ENCODE measurements around the gene OR2M3. TPM values are rescaled to one million over a fixed set of nuclear protein-coding genes. Genes with fewer than 3 reads are reported as not detected.
A peak's percentile ranks its signal among the peaks of the same experiment; 100 is the strongest.

The OR2M3 gene
- polyA plus RNA-seq, 2 of the 4 experiments (the other 2 are of a cell fraction), result not detected

GRCh38 chr1:248215880-248216279 lies 18.8 kb downstream of the OR2M3 start:
- H3K4me3 ChIP-seq, result no peak overlapping the region
- DNase-seq (ENCODE audit: low read depth in 1 of 2, low spot score in 1 of 2) (no peak), ATAC-seq (no peak), FAIRE-seq (no peak)
- H3K9me3 ChIP-seq, result 0 out of 3 replicates have a peak, but pooled peaks cover 8% of the 10 kb centered on the region
- H3K4me2 ChIP-seq, result no peak overlapping the region
- CTCF ChIA-PET, result no interaction called here
- 55% methylated on average over 1 of the region's 1 CpG for WGBS (ENCODE audit: missing lambda C conversion rate)
- no peaks in the 10 kb centered on the region for H3K4me1 ChIP-seq
- H3K27ac ChIP-seq, result no peak overlapping the region
- TF ChIP-seq, protein P1, sequence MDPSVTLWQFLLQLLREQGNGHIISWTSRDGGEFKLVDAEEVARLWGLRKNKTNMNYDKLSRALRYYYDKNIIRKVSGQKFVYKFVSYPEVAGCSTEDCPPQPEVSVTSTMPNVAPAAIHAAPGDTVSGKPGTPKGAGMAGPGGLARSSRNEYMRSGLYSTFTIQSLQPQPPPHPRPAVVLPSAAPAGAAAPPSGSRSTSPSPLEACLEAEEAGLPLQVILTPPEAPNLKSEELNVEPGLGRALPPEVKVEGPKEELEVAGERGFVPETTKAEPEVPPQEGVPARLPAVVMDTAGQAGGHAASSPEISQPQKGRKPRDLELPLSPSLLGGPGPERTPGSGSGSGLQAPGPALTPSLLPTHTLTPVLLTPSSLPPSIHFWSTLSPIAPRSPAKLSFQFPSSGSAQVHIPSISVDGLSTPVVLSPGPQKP (IDR thresholded peaks at IDR 0.05; ENCODE audit: low read depth, low read length), result no peak
- TF ChIP-seq MAFK (IDR thresholded peaks at IDR 0.05; ENCODE audit: partially characterized antibody), result peak; percentile 77
- TF ChIP-seq HOXB5 (CRISPR knock-in tag; IDR thresholded peaks at IDR 0.05), result no peak
- TF ChIP-seq CBX2 (IDR thresholded peaks at IDR 0.05; ENCODE audit: borderline replicate concordance, low read depth), result no peak
- TF ChIP-seq CBX8 (IDR thresholded peaks at IDR 0.05), result no peak
- TF ChIP-seq, protein P2, sequence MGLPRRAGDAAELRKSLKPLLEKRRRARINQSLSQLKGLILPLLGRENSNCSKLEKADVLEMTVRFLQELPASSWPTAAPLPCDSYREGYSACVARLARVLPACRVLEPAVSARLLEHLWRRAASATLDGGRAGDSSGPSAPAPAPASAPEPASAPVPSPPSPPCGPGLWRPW (IDR thresholded peaks at IDR 0.05), result no peak
- POLR2A ChIA-PET, result no interaction called here

DNA sequence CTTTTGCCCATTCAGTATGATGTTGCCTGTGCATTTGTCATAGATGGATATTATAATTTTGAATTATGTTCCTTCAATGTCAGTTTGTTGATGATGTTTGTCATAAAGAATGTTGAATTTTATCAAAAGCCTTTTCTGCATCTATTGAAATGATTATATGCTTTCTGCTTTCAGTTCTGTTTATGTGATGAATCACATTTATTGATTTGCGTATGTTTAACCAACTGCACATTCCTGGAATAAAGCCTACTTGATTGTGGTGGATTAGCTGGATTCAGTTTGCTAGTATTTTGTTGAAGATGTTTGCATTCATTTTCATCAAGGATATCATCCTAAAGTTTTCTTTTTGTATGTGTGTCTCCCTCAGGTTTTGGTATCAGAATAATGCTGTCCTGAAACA lies 28.5 kb downstream of the OR2M3 start:
- no peak for ATAC-seq
- Histone ChIP-seq H3K9me3 (peaks cover 8% of the 10 kb centered on the region; the same call in 1 of the 3 replicates), H3K4me2 (no peak overlapping the region), H3K27ac (no peak overlapping the region), H3K4me1 (no peaks in the 10 kb centered on the region), H3K4me3 (no peak overlapping the region)
- ChIA-PET CTCF (no interaction called here), POLR2A (no interaction called here)
- DNase-seq (ENCODE audit: low read depth in 1 of 2, low spot score in 1 of 2), result no peak
- FAIRE-seq, result no peak
- 4% methylated on average over 1 of the region's 1 CpG for WGBS (ENCODE audit: missing lambda C conversion rate)
- TF ChIP-seq RARB (CRISPR knock-in tag; IDR thresholded peaks at IDR 0.05), result no peak
- no peak for TF ChIP-seq ZSCAN20 (CRISPR knock-in tag; IDR thresholded peaks at IDR 0.05)
- TF ChIP-seq FOXS1 (CRISPR knock-in tag; IDR thresholded peaks at IDR 0.05), result no peak
- TF ChIP-seq, protein P3, sequence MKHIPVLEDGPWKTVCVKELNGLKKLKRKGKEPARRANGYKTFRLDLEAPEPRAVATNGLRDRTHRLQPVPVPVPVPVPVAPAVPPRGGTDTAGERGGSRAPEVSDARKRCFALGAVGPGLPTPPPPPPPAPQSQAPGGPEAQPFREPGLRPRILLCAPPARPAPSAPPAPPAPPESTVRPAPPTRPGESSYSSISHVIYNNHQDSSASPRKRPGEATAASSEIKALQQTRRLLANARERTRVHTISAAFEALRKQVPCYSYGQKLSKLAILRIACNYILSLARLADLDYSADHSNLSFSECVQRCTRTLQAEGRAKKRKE (CRISPR knock-in tag; IDR thresholded peaks at IDR 0.05; ENCODE audit: low read depth), result no peak
- TF ChIP-seq, protein P4, sequence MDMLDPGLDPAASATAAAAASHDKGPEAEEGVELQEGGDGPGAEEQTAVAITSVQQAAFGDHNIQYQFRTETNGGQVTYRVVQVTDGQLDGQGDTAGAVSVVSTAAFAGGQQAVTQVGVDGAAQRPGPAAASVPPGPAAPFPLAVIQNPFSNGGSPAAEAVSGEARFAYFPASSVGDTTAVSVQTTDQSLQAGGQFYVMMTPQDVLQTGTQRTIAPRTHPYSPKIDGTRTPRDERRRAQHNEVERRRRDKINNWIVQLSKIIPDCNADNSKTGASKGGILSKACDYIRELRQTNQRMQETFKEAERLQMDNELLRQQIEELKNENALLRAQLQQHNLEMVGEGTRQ (IDR thresholded peaks at IDR 0.05), result no peak
- no peak for TF ChIP-seq TFCP2L1 (CRISPR knock-in tag; IDR thresholded peaks at IDR 0.05)
- no peak for TF ChIP-seq CHD4 (IDR thresholded peaks at IDR 0.05; ENCODE audit: borderline replicate concordance)
- no peak for TF ChIP-seq POLR2A (IDR thresholded peaks at IDR 0.05; ENCODE audit: low read length)

GRCh38 chr1:248229360-248229908 lies 32.4 kb downstream of the OR2M3 start:
- 17% methylated on average over 4 of the region's 6 CpGs for WGBS (ENCODE audit: missing lambda C conversion rate)
- CTCF ChIA-PET, result no interaction called here

DNA sequence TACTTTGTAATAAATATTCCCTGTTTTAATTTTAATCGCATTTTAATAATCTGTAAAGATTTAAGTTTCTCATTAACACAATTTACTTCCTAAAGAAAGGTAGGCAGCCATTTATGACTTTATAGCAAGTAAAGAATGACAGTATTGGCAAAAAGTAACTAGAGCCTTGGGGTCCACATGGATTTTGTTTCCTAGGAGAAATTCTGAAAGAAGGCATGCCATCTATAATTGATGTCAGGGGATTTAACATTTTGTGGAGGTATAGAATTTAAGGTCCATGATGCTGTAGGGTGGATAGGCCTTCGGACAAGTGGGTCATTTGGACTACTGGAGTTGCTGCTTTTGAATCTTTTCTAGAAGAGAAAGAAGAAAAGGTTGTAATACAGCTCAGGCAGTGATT lies 34.1 kb downstream of the OR2M3 start, which contains the start of gene OR2M4:
Gene OR2M4, plus strand, starts transcription at position 301 of the 400 bp plus-strand sequence. CDS start 7,512 bp downstream, outside the sequence.
- Histone ChIP-seq H3K4me2 (no peak within 1 kb of the TSS), H3K9me3 (peaks cover 8% of the 10 kb centered on the region; the same call in 1 of the 3 replicates), H3K4me1 (no peaks in the 10 kb centered on the region), H3K27ac (no peak within 1 kb of the TSS), H3K4me3 (no peak within 1 kb of the TSS)
- DNase-seq (ENCODE audit: low read depth in 1 of 2, low spot score in 1 of 2), result no peak
- TF ChIP-seq NPAS2 (CRISPR knock-in tag; IDR thresholded peaks at IDR 0.05; ENCODE audit: borderline replicate concordance) (no peak), EP300 (IDR thresholded peaks at IDR 0.05) (no peak), RCOR1 (IDR thresholded peaks at IDR 0.05; ENCODE audit: low read depth, low read length) (no peak), EHF (CRISPR knock-in tag; IDR thresholded peaks at IDR 0.05) (no peak), HDAC2 (IDR thresholded peaks at IDR 0.05) (no peak), MAX (IDR thresholded peaks at IDR 0.05) (no peak), POLR2A (IDR thresholded peaks at IDR 0.05; ENCODE audit: low read length) (no peak), NR3C1 (IDR thresholded peaks at IDR 0.05) (no peak), CHD2 (IDR thresholded peaks at IDR 0.05; ENCODE audit: low read length, partially characterized antibody) (no peak), HOXB5 (CRISPR knock-in tag; IDR thresholded peaks at IDR 0.05) (no peak)
- TF ChIP-seq, protein P5, sequence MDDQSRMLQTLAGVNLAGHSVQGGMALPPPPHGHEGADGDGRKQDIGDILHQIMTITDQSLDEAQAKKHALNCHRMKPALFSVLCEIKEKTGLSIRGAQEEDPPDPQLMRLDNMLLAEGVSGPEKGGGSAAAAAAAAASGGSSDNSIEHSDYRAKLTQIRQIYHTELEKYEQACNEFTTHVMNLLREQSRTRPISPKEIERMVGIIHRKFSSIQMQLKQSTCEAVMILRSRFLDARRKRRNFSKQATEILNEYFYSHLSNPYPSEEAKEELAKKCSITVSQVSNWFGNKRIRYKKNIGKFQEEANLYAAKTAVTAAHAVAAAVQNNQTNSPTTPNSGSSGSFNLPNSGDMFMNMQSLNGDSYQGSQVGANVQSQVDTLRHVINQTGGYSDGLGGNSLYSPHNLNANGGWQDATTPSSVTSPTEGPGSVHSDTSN (IDR thresholded peaks at IDR 0.05), result no peak
- TF ChIP-seq, protein P6, sequence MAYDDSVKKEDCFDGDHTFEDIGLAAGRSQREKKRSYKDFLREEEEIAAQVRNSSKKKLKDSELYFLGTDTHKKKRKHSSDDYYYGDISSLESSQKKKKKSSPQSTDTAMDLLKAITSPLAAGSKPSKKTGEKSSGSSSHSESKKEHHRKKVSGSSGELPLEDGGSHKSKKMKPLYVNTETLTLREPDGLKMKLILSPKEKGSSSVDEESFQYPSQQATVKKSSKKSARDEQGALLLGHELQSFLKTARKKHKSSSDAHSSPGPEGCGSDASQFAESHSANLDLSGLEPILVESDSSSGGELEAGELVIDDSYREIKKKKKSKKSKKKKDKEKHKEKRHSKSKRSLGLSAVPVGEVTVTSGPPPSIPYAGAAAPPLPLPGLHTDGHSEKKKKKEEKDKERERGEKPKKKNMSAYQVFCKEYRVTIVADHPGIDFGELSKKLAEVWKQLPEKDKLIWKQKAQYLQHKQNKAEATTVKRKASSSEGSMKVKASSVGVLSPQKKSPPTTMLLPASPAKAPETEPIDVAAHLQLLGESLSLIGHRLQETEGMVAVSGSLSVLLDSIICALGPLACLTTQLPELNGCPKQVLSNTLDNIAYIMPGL (CRISPR knock-in tag; IDR thresholded peaks at IDR 0.05; ENCODE audit: borderline replicate concordance), result no peak
- FAIRE-seq, result no peak
- ChIA-PET CTCF (no interaction called here), POLR2A (no interaction called here)
- ATAC-seq, result no peak
- WGBS (ENCODE audit: missing lambda C conversion rate), result 3% methylated on average over 2 of the region's 2 CpGs

More at GRCh38 chr1:248229360-248229908, 32.4 kb downstream of the OR2M3 start:
- DNase-seq (ENCODE audit: low read depth in 1 of 2, low spot score in 1 of 2), result no peak
- Histone ChIP-seq H3K9me3 (peaks cover 8% of the 10 kb centered on the region; the same call in 1 of the 3 replicates), H3K4me2 (no peak overlapping the region), H3K4me1 (no peaks in the 10 kb centered on the region), H3K4me3 (no peak overlapping the region), H3K27ac (no peak overlapping the region)
- POLR2A ChIA-PET, result no interaction called here
- no peak for TF ChIP-seq MAZ (IDR thresholded peaks at IDR 0.05; ENCODE audit: borderline replicate concordance, low read depth, low read length)
- TF ChIP-seq FOSL2 (IDR thresholded peaks at IDR 0.05), result no peak
- TF ChIP-seq FOSL2 (CRISPR knock-in tag; IDR thresholded peaks at IDR 0.05), result no peak
- ATAC-seq, result no peak
- FAIRE-seq, result no peak
